T-cell (primary cell): ENCODE results near the gene LIN7B. TPM values are rescaled to one million over a fixed set of nuclear protein-coding genes. Genes with fewer than 3 reads are reported as not detected.

ENCODE experiments used
- ATAC-seq, 4 experiments: fragments of 200-7000 bp in 3 of 4; fragments of 150-1000 bp in 1 of 4; cut with Tn5 transposase; replicated peaks in 1 of 4; 1 replicate in 3 of 4; 2 replicates in 1 of 4; pipeline ENCODE4 v1.10.0; 2021; ENCODE audit warnings: moderate library complexity in 3 of 4, mild to moderate bottlenecking in 2 of 4, moderate number of reproducible peaks in 1 of 4
- CTCF ChIA-PET, 2 donors: fragments of 300-600 bp; sonication (Branson Sonifier 250); formaldehyde crosslinking; loops; one replicate each; lab custom pipeline; 2022; ENCODE audit warnings: antibody characterized with exemption in 2 of 2; lab: Charles Lee
- POLR2A ChIA-PET, 2 donors: fragments of 300-600 bp; sonication (Branson Sonifier 250); formaldehyde crosslinking; loops; one replicate each; lab custom pipeline; 2022; ENCODE audit warnings: antibody characterized with exemption in 2 of 2; lab: Charles Lee
- DNase-seq, 35 experiments: peaks; one replicate each; pipeline versions ENCODE4 v3.0.0 to v3.0.0-alpha.2; 2013 to 2023
- H3K27ac ChIP-seq: one replicate; pipeline ENCODE4 v1.5.1; 2013; ENCODE audit warnings: low read length
- H3K27me3 ChIP-seq, 2 experiments: replicated peaks in 1 of 2; 1 replicate in 1 of 2; 2 replicates in 1 of 2; pipeline versions ENCODE4 v1.6.1 to v1.7.0; 2013; ENCODE audit warnings: low read length in 1 of 2, mixed read lengths in 1 of 2; ENCODE audit not compliant: control insufficient read depth in 2 of 2, insufficient read depth in 2 of 2; ENCODE audit errors: extremely low read depth in 1 of 2
- H3K36me3 ChIP-seq, 2 donors: 1 replicate in 1 of 2; 2 replicates in 1 of 2; pipeline versions ENCODE4 v1.6.1 to v1.7.0; 2013; ENCODE audit warnings: low read length in 1 of 2; ENCODE audit not compliant: control insufficient read depth in 2 of 2, insufficient read depth in 1 of 2; ENCODE audit errors: extremely low read depth in 1 of 2
- H3K4me1 ChIP-seq, 2 experiments: 1 replicate in 1 of 2; 2 replicates in 1 of 2; pipeline versions ENCODE4 v1.6.1 to v1.7.0; 2013; ENCODE audit warnings: low read length in 2 of 2, mixed read lengths in 1 of 2; ENCODE audit not compliant: insufficient read depth in 2 of 2, control insufficient read depth in 1 of 2; ENCODE audit errors: extremely low read depth in 1 of 2
- H3K4me3 ChIP-seq, 2 donors: 1 replicate in 1 of 2; 2 replicates in 1 of 2; pipeline versions ENCODE4 v1.5.1 to v1.7.0; 2013; ENCODE audit warnings: mild to moderate bottlenecking in 2 of 2, low read length in 1 of 2, moderate library complexity in 1 of 2; ENCODE audit not compliant: control insufficient read depth in 1 of 2; ENCODE audit errors: extremely low read depth in 1 of 2
- H3K9me3 ChIP-seq: 2 replicates; pipeline ENCODE4 v1.7.0; 2013
- H3K27ac Mint-ChIP-seq, 2 donors: one replicate each; pipeline ENCODE4 v1.8.0; 2020 to 2021; ENCODE audit warnings: mild to moderate bottlenecking in 2 of 2, mixed read lengths in 2 of 2
- H3K27me3 Mint-ChIP-seq, 2 donors: one replicate each; pipeline ENCODE4 v1.8.0; 2021 to 2022; ENCODE audit warnings: mixed read lengths in 2 of 2
- H3K36me3 Mint-ChIP-seq: one replicate; pipeline ENCODE4 v1.8.0; 2021; ENCODE audit warnings: mixed read lengths
- H3K4me1 Mint-ChIP-seq, 3 donors: one replicate each; pipeline ENCODE4 v1.8.0; 2020 to 2022; ENCODE audit warnings: mixed read lengths in 3 of 3, mild to moderate bottlenecking in 1 of 3
- H3K4me3 Mint-ChIP-seq, 3 donors: one replicate each; pipeline ENCODE4 v1.8.0; 2020 to 2022; ENCODE audit warnings: mild to moderate bottlenecking in 3 of 3, mixed read lengths in 3 of 3, moderate library complexity in 3 of 3
- H3K9me3 Mint-ChIP-seq, 3 donors: one replicate each; pipeline ENCODE4 v1.8.0; 2020 to 2022; ENCODE audit warnings: mixed read lengths in 3 of 3
- WGBS: methylation state at CpG from one replicate; pipeline ENCODE4 v1.1.5; 2013; ENCODE audit warnings: missing lambda C conversion rate; ENCODE audit not compliant: insufficient coverage; 5-methylcytosine and 5-hydroxymethylcytosine counted together
- total RNA-seq, 35 experiments: library from RNA in 6 of 35; stranded (reverse) in 6 of 35; fragments of 120-200 nt in 1 of 35; gene quantifications; one replicate each; pipeline versions ENCODE4 v1.2.1 to v1.2.4 and lab custom pipeline; 2013 to 2026

The LIN7B gene
- total RNA-seq, 5 donors from 2014 or later (not counting 1 experiment from before 2014, with no cell fraction given): 8.1 to 17.8 (median 12.9) TPM

DNA sequence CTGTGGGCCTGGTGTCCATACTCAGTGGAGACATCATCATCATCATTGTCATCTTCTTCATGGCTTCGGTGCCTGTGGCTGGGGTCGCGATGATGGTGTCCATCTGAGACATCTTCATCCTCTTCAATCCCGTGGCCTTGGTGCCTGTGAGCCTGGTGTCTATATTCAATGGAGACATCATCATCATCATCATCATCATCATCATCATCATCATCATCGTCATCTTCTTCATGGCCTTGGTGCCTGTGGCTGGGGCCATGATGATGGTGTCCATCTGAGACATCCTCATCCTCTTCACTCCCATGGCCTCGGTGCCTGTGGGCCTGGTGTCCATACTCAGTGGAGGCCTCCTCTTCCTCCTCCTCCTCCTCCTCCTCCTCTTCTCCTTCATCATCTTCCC lies 40.1 kb downstream of the LIN7B start:
- Mint-ChIP-seq H3K36me3 (no peaks in the 10 kb centered on the region), H3K4me1 (peaks cover 24 to 30% (median 25%) of the 10 kb centered on the region in 3 donors), H3K4me3 (peak overlapping the region in 1 of 3 donors; percentile 3), H3K27me3 (peaks cover 59 to 75% of the 10 kb centered on the region in 2 donors), H3K27ac (no peak overlapping the region), H3K9me3 (peaks cover 0 to 8% (median 0%) of the 10 kb centered on the region in 3 donors)
- no peak overlapping the region for H3K27ac ChIP-seq
- H3K4me1 ChIP-seq: peaks cover 13 to 39% of the 10 kb centered on the region in 2 experiments
- ChIA-PET POLR2A (no interaction called here), CTCF (interaction anchor here in 1 of 2 donors (0.5 kb wide), 1 partner anchor 80 kb away, joined by 3 read pairs; no protein-coding TSS in a partner anchor)
- no peaks in the 10 kb centered on the region for H3K36me3 ChIP-seq
- ATAC-seq (no peak), DNase-seq (no peak)
- WGBS: 90% methylated on average over 3 of the region's 6 CpGs
- H3K4me3 ChIP-seq: no peak overlapping the region
- H3K27me3 ChIP-seq: peaks cover 11 to 88% of the 10 kb centered on the region in 2 experiments
- H3K9me3 ChIP-seq: no peaks in the 10 kb centered on the region

GRCh38 chr19:49155005-49155819 lies 41.0 kb downstream of the LIN7B start, which contains the start of gene HRC:
Gene HRC (minus strand): TSS chr19:49155396. CDS start chr19:49155237, 159 bp downstream.
- no peak within 1 kb of the TSS for H3K27ac ChIP-seq
- no peaks in the 10 kb centered on the region for H3K36me3 ChIP-seq
- Mint-ChIP-seq H3K4me1 (peaks cover 14 to 21% (median 16%) of the 10 kb centered on the region in 3 donors), H3K36me3 (no peaks in the 10 kb centered on the region), H3K4me3 (peak within 1 kb of the TSS in 1 of 3 donors; percentile 3), H3K27ac (no peak within 1 kb of the TSS), H3K9me3 (peaks cover 0 to 8% (median 0%) of the 10 kb centered on the region in 3 donors), H3K27me3 (peaks cover 65 to 77% of the 10 kb centered on the region in 2 donors)
- no peak for ATAC-seq
- ChIA-PET POLR2A (no interaction called here), CTCF (interaction anchor here in 1 of 2 donors (0.5 kb wide), 1 partner anchor 81 kb away, joined by 3 read pairs; no protein-coding TSS in a partner anchor)
- WGBS: 62% methylated on average over 15 of the region's 19 CpGs
- peaks cover 11 to 88% of the 10 kb centered on the region in 2 experiments for H3K27me3 ChIP-seq
- H3K9me3 ChIP-seq: no peaks in the 10 kb centered on the region
- H3K4me3 ChIP-seq: no peak within 1 kb of the TSS
- H3K4me1 ChIP-seq: peaks cover 8 to 30% of the 10 kb centered on the region in 2 experiments
- no peak for DNase-seq

- Mint-ChIP-seq H3K27ac (no peak overlapping the region), H3K9me3 (peaks cover 0 to 8% (median 0%) of the 10 kb centered on the region in 3 donors), H3K36me3 (no peaks in the 10 kb centered on the region), H3K4me3 (no peak overlapping the region), H3K27me3 (peaks cover 72 to 80% of the 10 kb centered on the region in 2 donors), H3K4me1 (peaks cover 12 to 18% (median 14%) of the 10 kb centered on the region in 3 donors)
- WGBS: 41% methylated on average over 2 of the region's 4 CpGs
- Histone ChIP-seq H3K27me3 (peaks cover 11 to 88% of the 10 kb centered on the region in 2 experiments), H3K27ac (no peak overlapping the region), H3K4me1 (peaks cover 6 to 23% of the 10 kb centered on the region in 2 experiments), H3K36me3 (no peaks in the 10 kb centered on the region), H3K9me3 (no peaks in the 10 kb centered on the region), H3K4me3 (no peak overlapping the region)
- DNase-seq (no peak), ATAC-seq (no peak)
- CTCF ChIA-PET: no interaction called here
- POLR2A ChIA-PET: no interaction called here
Observed at GRCh38 chr19:49155820-49156346, 41.7 kb downstream of the LIN7B start.

DNA sequence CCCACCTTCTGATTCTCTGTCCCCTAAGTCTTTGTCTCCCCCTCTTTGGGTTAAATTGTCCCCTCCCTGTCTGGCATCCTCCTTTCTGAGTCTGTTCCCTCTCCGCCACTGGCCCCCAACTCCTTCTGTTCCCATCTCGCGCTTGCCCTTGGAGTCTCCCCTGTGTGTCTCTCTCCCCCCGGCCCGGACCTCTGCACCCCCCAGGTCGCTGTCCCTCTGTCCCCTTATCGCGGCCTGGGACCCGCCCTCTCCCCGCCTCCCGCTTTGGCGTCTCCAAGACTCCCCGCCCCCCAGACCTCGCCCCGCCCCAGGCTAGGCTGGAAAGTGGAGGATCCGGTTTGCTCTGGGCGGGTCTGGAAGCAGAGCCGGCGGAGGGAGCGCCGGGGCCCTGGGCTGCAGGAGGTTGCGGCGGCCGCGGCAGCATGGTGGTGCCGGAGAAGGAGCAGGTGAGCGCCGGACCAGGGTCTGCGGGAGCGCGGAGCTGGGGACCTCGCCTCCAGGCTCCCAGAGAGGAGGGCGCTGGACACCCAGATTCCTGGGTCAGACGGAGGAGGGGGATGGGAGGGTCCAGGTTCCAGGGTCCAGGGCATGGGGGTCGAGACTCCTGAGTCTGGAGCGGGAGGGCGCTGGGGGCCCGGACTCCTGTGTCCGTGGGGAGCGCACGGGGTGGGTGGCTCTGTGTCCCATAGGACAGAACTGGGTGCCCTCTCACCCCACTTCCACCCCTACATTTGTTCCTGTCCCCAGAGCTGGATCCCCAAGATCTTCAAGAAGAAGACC lies 43.5 kb downstream of the LIN7B start, which contains the start of gene TRPM4:
Gene TRPM4, plus strand, starts transcription at position 348 of the 780 bp plus-strand sequence. Its CDS starts 75 bp downstream, at position 423.
- peak within 1 kb of the TSS in 1 of 2 donors; percentile 2 for H3K4me3 ChIP-seq

DNA sequence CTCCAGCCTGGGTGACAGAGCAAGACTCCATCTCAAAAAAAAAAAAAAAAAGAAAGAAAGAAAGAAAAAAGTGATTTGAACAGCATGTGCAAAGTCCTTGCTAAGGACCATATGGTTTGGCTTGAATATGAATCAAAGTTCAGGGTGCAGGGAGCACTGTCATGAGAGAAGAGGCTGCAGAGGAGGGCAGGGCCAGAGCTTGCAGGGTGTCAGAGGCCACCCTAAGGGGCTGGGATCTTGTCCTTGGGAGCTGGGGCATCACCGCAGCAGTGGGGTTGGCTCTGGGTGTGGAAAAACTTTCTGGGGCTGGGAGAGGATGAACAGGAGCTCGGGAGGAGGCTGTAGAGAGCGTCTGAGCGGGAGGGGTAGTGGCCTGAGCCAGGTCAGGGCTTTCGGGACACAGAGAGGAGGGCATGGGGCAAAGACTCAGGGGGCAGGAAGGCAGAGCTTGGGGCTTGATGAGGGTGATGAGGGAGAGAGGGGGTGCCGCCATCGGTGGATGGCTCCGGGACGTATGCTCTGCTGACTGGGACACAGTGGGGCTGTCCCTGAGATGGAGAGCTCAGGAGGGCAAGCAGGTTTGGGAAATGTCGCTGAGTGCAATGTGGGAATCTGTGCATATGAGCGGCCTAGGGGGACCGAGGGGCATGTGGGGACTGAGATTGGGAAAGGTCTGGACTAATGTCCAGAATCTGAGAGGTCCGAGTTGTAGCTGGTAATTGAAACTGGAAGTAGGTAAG lies 46.5 kb downstream of the LIN7B start:
- Mint-ChIP-seq H3K27ac (no peak overlapping the region), H3K4me3 (no peak overlapping the region), H3K36me3 (no peaks in the 10 kb centered on the region), H3K27me3 (peaks cover 40 to 45% of the 10 kb centered on the region in 2 donors), H3K4me1 (peaks cover 6 to 9% (median 8%) of the 10 kb centered on the region in 3 donors), H3K9me3 (no peaks in the 10 kb centered on the region)
- ChIA-PET CTCF (no interaction called here), POLR2A (no interaction called here)
- Histone ChIP-seq H3K4me3 (no peak overlapping the region), H3K36me3 (no peaks in the 10 kb centered on the region), H3K27ac (no peak overlapping the region), H3K4me1 (peaks cover 2 to 12% of the 10 kb centered on the region in 2 experiments), H3K27me3 (peaks cover 3 to 60% of the 10 kb centered on the region in 2 experiments), H3K9me3 (no peaks in the 10 kb centered on the region)
- WGBS: 86% methylated on average over 12 of the region's 13 CpGs
- no peak for DNase-seq
- no peak for ATAC-seq

More for the DNA sequence above, 43.5 kb downstream of the LIN7B start, which contains the start of gene TRPM4:
- Histone ChIP-seq H3K9me3 (no peaks in the 10 kb centered on the region), H3K27me3 (peaks cover 5 to 85% of the 10 kb centered on the region in 2 experiments), H3K27ac (no peak within 1 kb of the TSS), H3K4me1 (peaks cover 2 to 12% of the 10 kb centered on the region in 2 experiments), H3K36me3 (no peaks in the 10 kb centered on the region)
- peaks cover 6 to 9% (median 8%) of the 10 kb centered on the region in 3 donors for H3K4me1 Mint-ChIP-seq
- H3K4me3 Mint-ChIP-seq: peak within 1 kb of the TSS; percentile 42 to 62 (median 44)
- ChIA-PET POLR2A (no interaction called here), CTCF (no interaction called here)
- peak; percentile 46 to 78 (median 63) for ATAC-seq
- H3K9me3 Mint-ChIP-seq: peaks cover 0 to 8% (median 0%) of the 10 kb centered on the region in 3 donors
- no peaks in the 10 kb centered on the region for H3K36me3 Mint-ChIP-seq
- 4% methylated on average over 25 of the region's 41 CpGs for WGBS
- DNase-seq: peak in 12 of 35 experiments; percentile 21 to 44 (median 32)
- H3K27ac Mint-ChIP-seq: peak within 1 kb of the TSS in 1 of 2 donors; percentile 71
- peaks cover 65 to 70% of the 10 kb centered on the region in 2 donors for H3K27me3 Mint-ChIP-seq
